GM21423 (cell line): ENCODE data around the gene TMEM150B.

Experiments
- ATAC-seq: cut with Tn5 transposase; IDR thresholded peaks from one replicate; pipeline ENCODE4 v1.9.1; 2021; ENCODE audit warnings: mild to moderate bottlenecking, moderate library complexity; ENCODE audit not compliant: unreplicated experiment

TMEM150B gene

DNA sequence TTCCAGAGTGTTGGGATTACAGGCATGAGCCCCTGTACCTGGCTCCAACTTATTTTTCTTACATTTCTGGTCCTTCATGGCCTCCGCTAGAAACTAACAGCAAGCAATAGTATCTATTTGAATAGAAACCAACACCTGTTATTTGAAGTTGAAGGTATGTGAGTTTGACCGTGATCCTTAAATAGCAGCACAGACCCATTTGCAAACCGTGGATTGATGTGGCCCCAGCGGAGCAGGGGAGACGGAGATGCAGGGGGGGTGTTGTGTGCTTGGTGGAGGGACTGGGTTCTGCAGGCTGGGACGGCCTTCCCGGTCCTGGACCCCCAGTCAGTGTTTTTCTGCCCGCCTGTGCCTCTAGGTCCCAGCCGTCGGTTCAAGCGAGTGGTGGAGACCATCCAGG is 16.9 kb downstream of the TMEM150B start:
- ATAC-seq: no peak

GRCh38 chr19:55306712-55307111 is 18.4 kb downstream of the TMEM150B start:
- no peak for ATAC-seq

DNA sequence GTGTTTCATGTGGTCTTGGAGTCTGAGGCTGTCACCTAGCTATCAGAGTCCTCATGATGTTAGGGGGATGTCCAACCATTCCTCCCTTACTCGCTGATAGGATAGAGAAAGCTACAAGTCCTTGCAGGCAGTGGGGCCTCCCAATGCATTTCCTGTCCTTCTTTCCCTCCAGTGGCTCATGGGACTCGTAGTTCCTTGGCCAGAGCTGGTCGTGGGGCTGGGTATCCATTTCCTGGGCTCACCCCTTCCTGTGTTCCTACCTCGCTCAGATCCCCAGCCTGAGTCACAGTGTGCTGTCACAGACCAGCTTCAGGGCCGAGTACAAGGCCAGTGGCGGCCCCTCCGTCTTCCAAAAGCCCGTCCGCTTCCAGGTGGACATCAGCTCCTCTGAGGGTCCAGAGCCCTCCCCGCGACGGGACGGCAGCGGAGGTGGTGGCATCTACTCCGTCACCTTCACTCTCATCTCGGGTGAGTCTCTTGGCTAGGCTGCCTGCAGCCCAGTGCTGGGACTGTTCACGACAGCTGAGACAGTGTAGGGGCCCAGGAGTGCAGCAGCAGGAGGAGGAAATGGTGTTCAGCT is 19.1 kb downstream of the TMEM150B start:
- ATAC-seq: no peak

DNA sequence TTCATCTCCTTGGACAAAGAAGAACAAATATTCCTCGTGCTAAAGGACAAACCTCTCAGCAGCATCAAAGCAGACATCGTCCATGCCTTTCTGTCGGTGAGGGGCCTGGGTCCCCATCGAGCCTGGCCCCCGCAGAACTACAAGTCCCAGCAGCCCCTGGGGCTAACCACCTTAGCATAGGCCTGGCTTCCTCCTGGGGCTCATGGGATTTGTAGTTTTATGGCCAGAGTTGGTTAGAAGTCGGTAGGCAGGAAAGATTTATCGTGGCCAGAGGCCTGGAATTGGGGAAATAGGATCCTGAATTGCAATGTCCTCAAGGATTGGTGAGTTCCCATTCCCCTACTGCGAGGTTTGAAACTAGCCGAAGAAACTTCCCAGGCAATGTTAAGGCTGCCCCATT is 19.6 kb downstream of the TMEM150B start:
- no peak for ATAC-seq

DNA sequence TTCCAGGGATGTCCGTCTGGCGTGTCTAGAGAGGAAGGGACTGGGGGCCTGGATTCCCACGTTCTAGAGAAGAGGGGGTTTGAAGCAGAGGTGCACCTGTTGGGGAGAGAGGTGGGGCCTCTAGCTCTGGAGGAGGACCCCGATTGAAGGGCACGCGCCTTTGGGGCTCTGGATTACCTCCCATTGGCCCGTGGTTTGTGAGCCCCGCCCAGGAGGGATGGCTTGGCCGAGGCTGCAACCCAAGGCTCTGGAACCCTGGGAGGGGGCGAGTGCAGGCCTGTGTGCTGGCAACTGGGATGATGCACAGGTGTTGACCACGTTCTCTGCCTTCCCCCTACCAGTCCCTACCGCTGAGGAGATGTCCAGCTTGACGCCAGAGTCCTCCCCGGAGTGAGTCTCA is 20.2 kb downstream of the TMEM150B start:
- no peak for ATAC-seq

- no peak for ATAC-seq
These were observed 20.7 kb downstream of the TMEM150B start for GRCh38 chr19:55304279-55304978.

GRCh38 chr19:55303477-55303876 is 21.7 kb downstream of the TMEM150B start:
- ATAC-seq: no peak

GRCh38 chr19:55302318-55302703 is 22.8 kb downstream of the TMEM150B start:
- ATAC-seq: no peak

DNA sequence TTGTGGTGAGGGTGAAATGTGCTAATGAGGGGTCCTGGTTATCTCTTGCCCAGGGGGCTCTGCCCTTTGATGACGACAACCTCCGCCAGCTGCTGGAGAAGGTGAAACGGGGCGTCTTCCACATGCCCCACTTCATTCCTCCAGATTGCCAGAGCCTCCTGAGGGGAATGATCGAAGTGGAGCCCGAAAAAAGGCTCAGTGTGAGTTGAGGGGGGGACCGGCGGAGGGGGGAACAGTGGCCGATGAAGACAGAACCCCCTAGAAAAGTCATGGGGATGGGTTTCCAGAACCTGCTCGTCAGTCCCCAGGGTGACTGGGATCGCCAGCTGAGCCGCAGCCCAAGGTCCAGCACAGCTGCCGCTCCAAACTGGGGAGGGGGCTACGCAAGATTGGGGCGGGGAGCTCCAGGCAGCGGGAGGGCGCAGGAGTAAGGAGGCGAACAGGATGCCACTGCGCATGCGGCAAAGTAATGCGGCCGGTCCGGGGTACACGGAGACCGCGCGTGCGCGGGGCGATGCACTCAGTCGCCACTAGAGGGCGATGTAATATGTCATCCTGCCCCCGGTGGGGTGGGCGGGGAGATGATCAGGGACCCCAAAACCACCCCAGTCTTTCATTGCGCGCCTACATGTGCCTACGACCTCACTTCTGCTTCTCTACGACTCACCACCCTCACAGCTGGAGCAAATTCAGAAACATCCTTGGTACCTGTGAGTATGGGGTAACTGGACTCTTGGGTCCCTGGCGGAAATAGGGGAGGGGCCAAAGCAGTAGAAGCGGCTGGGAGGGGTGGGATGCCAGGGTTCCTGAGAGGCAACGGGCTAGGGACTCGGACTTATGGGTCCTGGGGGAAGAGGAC is 23.5 kb downstream of the TMEM150B start:
- peak; percentile 57 for ATAC-seq

- no peak for ATAC-seq
These were observed 24.2 kb downstream of the TMEM150B start for GRCh38 chr19:55300886-55301458.

GRCh38 chr19:55299991-55300390 is 25.1 kb downstream of the TMEM150B start:
- no peak for ATAC-seq

DNA sequence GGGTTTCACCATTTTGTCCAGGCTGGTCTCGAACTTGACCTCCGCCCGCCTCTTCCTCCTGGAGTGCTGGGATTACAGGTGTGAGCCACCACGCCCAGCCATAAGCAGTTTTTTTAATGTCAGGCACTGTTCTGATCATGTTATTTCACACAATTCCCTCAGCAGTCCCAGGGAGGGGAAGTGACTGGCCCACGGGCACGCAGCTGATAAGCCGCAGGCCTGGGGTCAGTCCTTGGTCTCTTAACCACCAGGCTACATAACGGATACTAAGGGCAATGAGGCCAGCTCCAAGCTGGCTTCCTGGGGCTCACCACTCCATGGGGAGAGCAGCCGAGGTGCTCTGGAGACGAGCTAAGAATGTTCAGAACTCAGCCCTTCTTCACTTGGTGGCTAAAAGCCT is 27.9 kb downstream of the TMEM150B start:
- no peak for ATAC-seq

DNA sequence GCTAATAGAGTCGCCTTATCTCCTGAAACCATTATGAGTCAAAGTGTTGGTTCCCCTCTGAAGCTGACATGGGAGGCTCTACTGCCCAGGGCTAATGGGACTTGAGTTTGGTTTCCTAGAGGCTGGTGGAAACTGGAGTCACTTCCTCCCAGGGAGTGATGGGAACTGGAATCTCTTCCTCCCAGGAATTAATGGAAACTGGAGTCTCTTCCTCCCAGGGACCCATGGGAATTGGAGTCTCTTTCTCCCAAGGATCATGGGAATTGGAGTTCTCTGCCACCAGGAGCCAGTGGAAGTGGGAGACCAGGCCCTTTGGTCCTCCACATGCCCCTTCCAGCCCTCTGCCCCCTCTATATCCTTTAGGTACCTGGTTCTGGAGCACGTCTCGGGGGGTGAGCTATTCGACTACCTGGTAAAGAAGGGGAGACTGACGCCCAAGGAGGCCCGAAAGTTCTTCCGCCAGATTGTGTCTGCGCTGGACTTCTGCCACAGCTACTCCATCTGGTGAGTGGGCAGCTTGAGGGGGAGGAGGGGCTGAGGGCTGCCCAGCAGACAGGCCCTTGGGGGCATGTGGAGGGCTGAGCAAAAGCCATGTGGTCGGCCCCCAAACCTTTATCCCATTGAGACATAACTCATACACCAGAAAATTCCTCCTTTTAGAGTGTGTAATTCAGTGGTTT is 35.9 kb downstream of the TMEM150B start:
- no peak for ATAC-seq

- ATAC-seq: no peak
These were observed 37.6 kb downstream of the TMEM150B start for GRCh38 chr19:55287361-55288079.

- ATAC-seq: no peak
These were observed 39.8 kb downstream of the TMEM150B start for GRCh38 chr19:55285229-55285890.

DNA sequence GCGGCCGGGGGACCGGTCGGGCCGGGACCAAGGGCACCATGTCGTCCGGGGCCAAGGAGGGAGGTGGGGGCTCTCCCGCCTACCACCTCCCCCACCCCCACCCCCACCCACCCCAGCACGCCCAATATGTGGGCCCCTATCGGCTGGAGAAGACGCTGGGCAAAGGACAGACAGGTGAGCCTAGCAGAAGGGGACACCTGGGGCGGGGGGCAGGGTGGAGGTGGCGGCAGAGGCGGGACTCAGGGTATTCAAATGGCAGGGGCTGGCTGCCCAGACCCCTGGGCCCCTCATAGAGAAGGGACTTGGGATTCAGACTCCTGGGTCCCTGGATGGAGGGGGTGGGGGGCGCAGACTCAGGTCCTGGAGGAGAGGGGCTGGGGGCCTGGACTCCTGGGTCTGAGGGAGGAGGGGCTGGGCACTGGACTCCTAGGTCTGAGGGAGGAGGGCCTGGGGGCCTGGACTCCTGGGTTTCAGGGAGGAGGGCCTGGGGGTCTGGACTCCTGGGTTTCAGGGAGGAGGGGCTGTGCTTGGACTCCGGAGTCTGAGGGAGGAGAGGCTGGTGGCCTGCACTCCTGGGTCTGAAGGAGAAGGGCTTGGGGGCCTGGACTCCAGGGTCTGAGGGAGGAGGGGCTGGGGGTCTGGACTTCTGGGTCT is 40.6 kb downstream of the TMEM150B start:
- no peak for ATAC-seq

DNA sequence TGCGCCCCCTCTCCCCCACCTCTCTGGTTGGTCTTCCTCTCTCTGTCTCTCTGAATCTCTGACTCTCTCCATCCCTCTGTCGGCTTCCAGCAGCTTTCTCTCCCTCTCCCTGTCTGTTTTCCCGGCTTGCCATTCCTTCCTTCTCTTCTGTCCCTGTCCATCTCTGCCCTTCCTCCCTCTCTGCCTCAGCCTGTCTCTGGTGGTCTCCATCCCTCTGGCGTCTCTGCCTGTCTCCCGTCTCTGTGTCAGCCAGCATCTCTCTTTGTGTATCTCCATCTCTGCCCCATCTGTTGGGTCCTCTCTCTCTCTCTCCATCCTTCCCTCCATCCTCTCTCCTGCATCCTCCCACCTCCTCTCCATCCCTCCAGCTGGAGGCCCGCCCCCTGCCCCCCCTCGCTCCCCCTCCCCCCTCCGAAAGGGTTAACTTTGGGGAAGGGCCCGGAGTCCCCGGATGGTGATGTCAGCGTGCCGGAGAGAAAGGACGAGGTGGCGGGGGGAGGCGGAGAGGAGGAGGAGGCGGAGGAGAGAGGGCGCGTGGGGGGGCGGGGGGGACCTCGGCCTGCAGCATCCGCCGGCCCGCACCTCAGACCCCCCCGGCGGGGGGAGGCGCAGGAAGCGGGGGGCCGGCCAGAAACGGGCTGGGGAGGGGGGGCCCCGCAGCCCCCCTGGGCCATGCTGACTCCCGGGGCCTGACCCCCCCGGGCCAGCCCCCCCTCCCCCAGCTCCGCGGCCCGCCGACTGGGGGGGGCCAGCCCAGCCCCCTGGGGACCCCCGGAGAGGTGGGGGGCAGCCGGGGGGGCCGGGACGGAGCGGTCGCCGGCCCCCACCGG is 41.4 kb downstream of the TMEM150B start, which contains the start of gene BRSK1:
TSS of gene BRSK1 (plus strand) at position 450 of the 830 bp plus-strand sequence. CDS start 446 bp downstream, outside the sequence.
- no peak for ATAC-seq
